Posterior cingulate gyrus (tissue), 11 donors: ENCODE measurements around the gene VAPB.

Source experiments
- DNase-seq, 10 donors: peaks; one replicate each; pipeline versions ENCODE4 v3.0.0 to v3.0.0-alpha.2; 2020 to 2021; ENCODE audit warnings: mixed read lengths in 3 of 10
- intact Hi-C: fragments of 100-400 bp; cut with DNase I; formaldehyde crosslinking; loops from one replicate; pipeline ENCODE4 v1.15.1; 2023

VAPB gene

GRCh38 chr20:58432186-58432954, 43.3 kb downstream of the VAPB start:
- intact Hi-C loops = no loop called here
- DNase-seq = no peak

GRCh38 chr20:58433029-58433647, 44.1 kb downstream of the VAPB start:
- intact Hi-C loops = no loop called here
- no peak for DNase-seq

- intact Hi-C loops = no loop called here
- DNase-seq = no peak
Measured at GRCh38 chr20:58433759-58434158, 44.7 kb downstream of the VAPB start.

GRCh38 chr20:58434326-58434725, 45.3 kb downstream of the VAPB start:
- intact Hi-C loops = no loop called here

GRCh38 chr20:58435237-58435636, 46.2 kb downstream of the VAPB start:
- intact Hi-C loops = no loop called here
- DNase-seq = no peak

More at GRCh38 chr20:58434326-58434725, 45.3 kb downstream of the VAPB start:
- DNase-seq = no peak

GRCh38 chr20:58436868-58437645, 48.0 kb downstream of the VAPB start:
- no peak for DNase-seq
- intact Hi-C loops = no loop called here

- intact Hi-C loops = no loop called here
- no peak for DNase-seq
Measured at GRCh38 chr20:58438970-58439808, 50.2 kb downstream of the VAPB start.

- DNase-seq = no peak
- intact Hi-C loops = no loop called here
Measured at GRCh38 chr20:58440021-58440767, 51.2 kb downstream of the VAPB start.

GRCh38 chr20:58441723-58442122, 52.7 kb downstream of the VAPB start:
- DNase-seq = no peak
- intact Hi-C loops = no loop called here

GRCh38 chr20:58444746-58445255, 55.8 kb downstream of the VAPB start:
- intact Hi-C loops = no loop called here
- DNase-seq = no peak

GRCh38 chr20:58446264-58446959, 57.4 kb downstream of the VAPB start:
- intact Hi-C loops = loop anchor here (2.0 kb wide), 1 partner anchor 210 kb away; no protein-coding TSS in a partner anchor

GRCh38 chr20:58446960-58447265, 57.9 kb downstream of the VAPB start:
- intact Hi-C loops = loop anchor here (2.0 kb wide), 1 partner anchor 210 kb away; no protein-coding TSS in a partner anchor
- DNase-seq = no peak

More at GRCh38 chr20:58446264-58446959, 57.4 kb downstream of the VAPB start:
- DNase-seq = no peak

GRCh38 chr20:58447511-58448391, 58.7 kb downstream of the VAPB start:
- intact Hi-C loops = loop anchor here (2.0 kb wide), 1 partner anchor 211 kb away; no protein-coding TSS in a partner anchor
- peak in 3 of 10 donors; percentile 10 to 42 (median 19) for DNase-seq

- intact Hi-C loops = no loop called here
- no peak for DNase-seq
Measured at GRCh38 chr20:58448958-58449357, 59.9 kb downstream of the VAPB start.

GRCh38 chr20:58449681-58450221, 60.7 kb downstream of the VAPB start:
- no peak for DNase-seq
- intact Hi-C loops = no loop called here

- intact Hi-C loops = no loop called here
- no peak for DNase-seq
Measured at GRCh38 chr20:58450254-58450653, 61.2 kb downstream of the VAPB start.

- DNase-seq = no peak
- intact Hi-C loops = no loop called here
Measured at GRCh38 chr20:58452667-58453255, 63.7 kb downstream of the VAPB start.
